GM19468 (cell line): ENCODE data around the gene RBM3.
A peak's percentile ranks its signal among the peaks of the same experiment; 100 is the strongest.
"Not testable (repeated sequence)": the region's sequence is repeated elsewhere in the genome, so short reads cannot be mapped to it uniquely, and the experiment has no call there.

Experiments used
- ATAC-seq: cut with Tn5 transposase; IDR thresholded peaks from one replicate; pipeline ENCODE4 v1.9.1; 2021; ENCODE audit warnings: mild to moderate bottlenecking, moderate library complexity, moderate number of reproducible peaks; ENCODE audit not compliant: unreplicated experiment; ENCODE audit errors: extremely low read depth

Gene RBM3

GRCh38 chrX:48574270-48575266, at the start of gene RBM3:
Gene RBM3, plus strand, starts transcription at chrX:48574484. Its CDS starts 697 bp downstream, at chrX:48575181.
- ATAC-seq, result peak; percentile 47

- ATAC-seq, result not testable (repeated sequence)
Measured at GRCh38 chrX:48525853-48526252, 48.4 kb upstream of the RBM3 start.

GRCh38 chrX:48530736-48531135, 43.5 kb upstream of the RBM3 start:
- no peak for ATAC-seq

GRCh38 chrX:48531358-48531959, 42.8 kb upstream of the RBM3 start:
- no peak for ATAC-seq

GRCh38 chrX:48532161-48532560, 42.1 kb upstream of the RBM3 start:
- no peak for ATAC-seq

- no peak for ATAC-seq
Measured at GRCh38 chrX:48533165-48533564, 41.1 kb upstream of the RBM3 start.

- ATAC-seq, result no peak
Measured at GRCh38 chrX:48538641-48539344, 35.5 kb upstream of the RBM3 start.

- peak; percentile 47 for ATAC-seq
Measured at GRCh38 chrX:48539345-48540027, 34.8 kb upstream of the RBM3 start, which contains the start of gene TBC1D25. Gene TBC1D25, plus strand, starts transcription at chrX:48539714. Its CDS starts 84 bp downstream, at chrX:48539798.

GRCh38 chrX:48540028-48540375, 34.3 kb upstream of the RBM3 start:
- no peak for ATAC-seq

- no peak for ATAC-seq
Measured at GRCh38 chrX:48540480-48540879, 33.8 kb upstream of the RBM3 start.

- ATAC-seq, result no peak
Measured at GRCh38 chrX:48541140-48541814, 33.0 kb upstream of the RBM3 start.

- ATAC-seq, result no peak
Measured at GRCh38 chrX:48548871-48549270, 25.4 kb upstream of the RBM3 start.

- not testable (repeated sequence) for ATAC-seq
Measured at GRCh38 chrX:48555731-48556325, 18.5 kb upstream of the RBM3 start.

- no peak for ATAC-seq
Measured at GRCh38 chrX:48558271-48558670, 16.0 kb upstream of the RBM3 start.

GRCh38 chrX:48559636-48560035, 14.6 kb upstream of the RBM3 start:
- ATAC-seq, result no peak

GRCh38 chrX:48560056-48560455, 14.2 kb upstream of the RBM3 start:
- ATAC-seq, result no peak

- no peak for ATAC-seq
Measured at GRCh38 chrX:48560681-48561080, 13.6 kb upstream of the RBM3 start.

GRCh38 chrX:48569958-48570357, 4.3 kb upstream of the RBM3 start:
- no peak for ATAC-seq

- ATAC-seq, result no peak
Measured at GRCh38 chrX:48573690-48574269, 504 bp upstream of the RBM3 start.
